BJ (cell line): ENCODE results near the gene HMSD. TPM values are rescaled to one million over a fixed set of nuclear protein-coding genes. Genes with fewer than 3 reads are reported as not detected.
A peak's percentile ranks its signal among the peaks of the same experiment; 100 is the strongest.
"Not testable (repeated sequence)": the region's sequence is repeated elsewhere in the genome, so short reads cannot be mapped to it uniquely, and the experiment has no call there.

Source experiments
- CTCF ChIA-PET: fragments of 350-600 bp; formaldehyde crosslinking; extraction: SDS; loops from one replicate; lab custom pipeline; 2021; ENCODE audit warnings: antibody characterized with exemption, inconsistent platforms; lab: Yijun Ruan, JAX
- POLR2A ChIA-PET: fragments of 300-600 bp; sonication (Branson Sonifier 250); formaldehyde crosslinking; extraction: SDS; loops from one replicate; lab custom pipeline; 2021; ENCODE audit warnings: antibody characterized with exemption; lab: Charles Lee
- DNase-seq: peaks from one replicate; pipeline ENCODE4 v3.0.0-alpha.2; 2011; ENCODE audit warnings: low read depth
- H3K27me3 ChIP-seq: 2 replicates; pipeline ENCODE4 v1.6.0; 2011; ENCODE audit warnings: low read length; ENCODE audit not compliant: control insufficient read depth, insufficient read depth
- H3K36me3 ChIP-seq: 2 replicates; pipeline ENCODE4 v1.5.1; 2011; ENCODE audit warnings: low read length; ENCODE audit not compliant: control insufficient read depth, insufficient read depth
- H3K4me3 ChIP-seq: 2 replicates; pipeline ENCODE4 v1.5.1; 2011; ENCODE audit warnings: low read depth, mild to moderate bottlenecking, control low read depth, low read length
- CTCF ChIP-seq: IDR thresholded peaks from 2 replicates; pipeline ENCODE4 v1.5.1; 2011; ENCODE audit warnings: low read depth, mild to moderate bottlenecking, control low read depth, inconsistent platforms, low read length, moderate library complexity; ENCODE audit not compliant: insufficient read depth
- polyA plus RNA-seq: library from polyadenylated mRNA; depleted of rRNA; stranded (reverse); fragments of >200 nt; gene quantifications from 2 replicates; pipeline ENCODE4 v1.2.3, GENCODE V29; 2011

HMSD gene
- polyA plus RNA-seq, 1 experiment = 0.26 TPM

GRCh38 chr18:63924551-63924950 is 24.6 kb upstream of the HMSD start:
- ChIA-PET POLR2A (interaction anchor here (0.5 kb wide), 1 partner anchor 681 kb away, joined by 5 read pairs; no protein-coding TSS in a partner anchor), CTCF (interaction anchor here (0.8 to 4.8 kb wide), 4 partner anchors 11 to 31 kb away, joined by 3 to 31 read pairs (median 3); no protein-coding TSS in a partner anchor)
- DNase-seq = peak; percentile 56
- no peaks in the 10 kb centered on the region for H3K36me3 ChIP-seq
- no peak overlapping the region for H3K4me3 ChIP-seq
- H3K27me3 ChIP-seq = no peaks in the 10 kb centered on the region
- no peak for TF ChIP-seq CTCF

GRCh38 chr18:63928331-63928730 is 20.8 kb upstream of the HMSD start:
- H3K4me3 ChIP-seq = no peak overlapping the region
- ChIA-PET POLR2A (no interaction called here), CTCF (interaction anchor here (1.4 kb wide), 1 partner anchor 8 kb away, joined by 6 read pairs; no protein-coding TSS in a partner anchor)
- no peak for TF ChIP-seq CTCF
- no peaks in the 10 kb centered on the region for H3K36me3 ChIP-seq
- DNase-seq = no peak
- H3K27me3 ChIP-seq = no peaks in the 10 kb centered on the region

GRCh38 chr18:63929369-63929768 is 19.7 kb upstream of the HMSD start:
- H3K36me3 ChIP-seq, DNase-seq, H3K4me3 ChIP-seq, H3K27me3 ChIP-seq, CTCF ChIA-PET: not testable (repeated sequence)
- POLR2A ChIA-PET = interaction anchor here (0.6 kb wide), 1 partner anchor 12 kb away, joined by 3 read pairs; no protein-coding TSS in a partner anchor

- Histone ChIP-seq H3K4me3 (no peak overlapping the region), H3K36me3 (no peaks in the 10 kb centered on the region), H3K27me3 (peaks cover 2% of the 10 kb centered on the region; the same call in 1 of the 2 replicates)
- no peak for TF ChIP-seq CTCF
- ChIA-PET CTCF (interaction anchor here (0.8 kb wide), 2 partner anchors 32 to 63 kb away, joined by 3 read pairs; no protein-coding TSS in a partner anchor), POLR2A (no interaction called here)
- no peak for DNase-seq
Observed at GRCh38 chr18:63930773-63931354, 18.2 kb upstream of the HMSD start.

- CTCF ChIA-PET = interaction anchor here (0.6 to 7.7 kb wide), 44 partner anchors 8 to 497 kb away, joined by 3 to 47 read pairs (median 6); partner anchors contain the start of gene SERPINB10
- Histone ChIP-seq H3K36me3 (no peaks in the 10 kb centered on the region), H3K4me3 (peak overlapping the region; percentile 85), H3K27me3 (peaks cover 2% of the 10 kb centered on the region; the same call in 1 of the 2 replicates)
- peak; percentile 9 for DNase-seq
- POLR2A ChIA-PET = no interaction called here
- peak; percentile 74 for TF ChIP-seq CTCF
Observed at GRCh38 chr18:63936156-63936931, 12.8 kb upstream of the HMSD start.
